Measurements from ENCODE around the gene FAM76B.

The FAM76B gene

GRCh38 chr11:95762534-95762933, 27.0 kb downstream of the FAM76B start:
- H3K4me3 ChIP-seq, result no peak overlapping the region
- no peak for TF ChIP-seq CTCF (IDR thresholded peaks at IDR 0.05)
- H3K27ac ChIP-seq, result no peak overlapping the region
- DNase-seq (ENCODE audit: low spot score), result no peak

GRCh38 chr11:95760941-95761340, 28.6 kb downstream of the FAM76B start:
- no peak for DNase-seq (ENCODE audit: low spot score)
- TF ChIP-seq CTCF (IDR thresholded peaks at IDR 0.05), result no peak
- H3K27ac ChIP-seq, result no peak overlapping the region
- H3K4me3 ChIP-seq, result no peak overlapping the region

- TF ChIP-seq CTCF (IDR thresholded peaks at IDR 0.05), result no peak
- Histone ChIP-seq H3K27ac (no peak overlapping the region), H3K4me3 (no peak overlapping the region)
- no peak for DNase-seq (ENCODE audit: low spot score)
These were observed 38.1 kb downstream of the FAM76B start for GRCh38 chr11:95751515-95751914.

- TF ChIP-seq CTCF (IDR thresholded peaks at IDR 0.05), result no peak
- H3K4me3 ChIP-seq, result no peak overlapping the region
These were observed 39.5 kb downstream of the FAM76B start for GRCh38 chr11:95750101-95750500.

GRCh38 chr11:95739108-95739938, 50.3 kb downstream of the FAM76B start:
- no peak for DNase-seq (ENCODE audit: low spot score)

More at GRCh38 chr11:95750101-95750500, 39.5 kb downstream of the FAM76B start:
- no peak for DNase-seq (ENCODE audit: low spot score)
- H3K27ac ChIP-seq, result no peak overlapping the region

GRCh38 chr11:95736809-95737208, 52.8 kb downstream of the FAM76B start:
- Histone ChIP-seq H3K27ac (peak overlapping the region in 1 of 2 donors; percentile 24), H3K4me3 (no peak overlapping the region)
- no peak for DNase-seq (ENCODE audit: low spot score)
- no peak for TF ChIP-seq CTCF (IDR thresholded peaks at IDR 0.05)

More at GRCh38 chr11:95739108-95739938, 50.3 kb downstream of the FAM76B start:
- Histone ChIP-seq H3K4me3 (no peak overlapping the region), H3K27ac (no peak overlapping the region)
- no peak for TF ChIP-seq CTCF (IDR thresholded peaks at IDR 0.05)

GRCh38 chr11:95736355-95736754, 53.2 kb downstream of the FAM76B start:
- DNase-seq (ENCODE audit: low spot score), result no peak
- Histone ChIP-seq H3K27ac (peak overlapping the region in 1 of 2 donors; percentile 24), H3K4me3 (no peak overlapping the region)
- TF ChIP-seq CTCF (IDR thresholded peaks at IDR 0.05), result no peak
